ENCODE results near the gene IFT57. TPM values are rescaled to one million over a fixed set of nuclear protein-coding genes. Genes with fewer than 3 reads are reported as not detected.

Gene IFT57
- polyA plus RNA-seq, 1 of the 3 experiments (the other 2 are of a cell fraction): 81.6 TPM

DNA sequence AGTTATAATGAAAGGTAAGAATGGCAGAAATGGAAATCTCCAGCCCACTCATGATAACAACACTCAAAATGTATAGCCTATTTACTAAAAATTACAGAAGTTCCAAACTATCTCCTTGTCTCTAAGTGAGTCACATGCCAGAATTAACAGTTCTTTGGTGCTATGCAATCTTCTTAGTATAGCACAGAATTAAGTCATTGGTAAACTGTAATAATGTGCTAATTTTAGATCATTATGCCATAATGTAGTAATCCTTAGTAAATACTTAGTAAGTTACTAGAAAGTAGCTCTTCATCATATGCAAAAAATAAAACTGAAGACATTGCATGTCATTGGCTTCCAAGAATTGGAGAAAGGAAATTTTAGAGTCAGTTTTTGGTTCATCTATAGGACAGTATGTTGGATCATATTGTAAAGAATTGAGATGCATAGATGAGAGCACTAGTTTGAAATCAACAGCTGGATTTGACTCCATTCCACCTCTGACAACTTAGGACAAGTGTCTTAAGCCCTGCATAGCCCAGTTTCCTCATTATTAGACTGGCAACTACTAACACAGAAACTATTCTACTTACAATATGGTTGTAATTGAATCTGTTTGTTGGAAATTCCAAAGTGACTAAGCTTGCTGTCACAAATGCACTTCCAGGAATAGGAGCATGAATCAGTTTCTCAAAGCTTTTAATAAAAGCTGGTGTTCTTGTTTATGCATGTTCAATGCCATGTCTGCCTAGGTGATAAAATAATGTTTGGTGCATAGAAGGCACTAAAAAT, 91.3 kb downstream of the IFT57 start (continued):
- TF ChIP-seq RAD21 (IDR thresholded peaks at IDR 0.05; ENCODE audit: low read length) (no peak), FOXM1 (IDR thresholded peaks at IDR 0.05; ENCODE audit: low read depth) (0 out of 2 replicates have a peak, but pooled peaks have one; percentile 54), YY1 (IDR thresholded peaks at IDR 0.05; ENCODE audit: low read depth) (no peak)
- TF ChIP-seq, protein P1, sequence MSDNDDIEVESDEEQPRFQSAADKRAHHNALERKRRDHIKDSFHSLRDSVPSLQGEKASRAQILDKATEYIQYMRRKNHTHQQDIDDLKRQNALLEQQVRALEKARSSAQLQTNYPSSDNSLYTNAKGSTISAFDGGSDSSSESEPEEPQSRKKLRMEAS (IDR thresholded peaks at IDR 0.05; ENCODE audit: low read depth): peak; percentile 53; the same call in 1 of the 2 replicates
- TF ChIP-seq, protein P2, sequence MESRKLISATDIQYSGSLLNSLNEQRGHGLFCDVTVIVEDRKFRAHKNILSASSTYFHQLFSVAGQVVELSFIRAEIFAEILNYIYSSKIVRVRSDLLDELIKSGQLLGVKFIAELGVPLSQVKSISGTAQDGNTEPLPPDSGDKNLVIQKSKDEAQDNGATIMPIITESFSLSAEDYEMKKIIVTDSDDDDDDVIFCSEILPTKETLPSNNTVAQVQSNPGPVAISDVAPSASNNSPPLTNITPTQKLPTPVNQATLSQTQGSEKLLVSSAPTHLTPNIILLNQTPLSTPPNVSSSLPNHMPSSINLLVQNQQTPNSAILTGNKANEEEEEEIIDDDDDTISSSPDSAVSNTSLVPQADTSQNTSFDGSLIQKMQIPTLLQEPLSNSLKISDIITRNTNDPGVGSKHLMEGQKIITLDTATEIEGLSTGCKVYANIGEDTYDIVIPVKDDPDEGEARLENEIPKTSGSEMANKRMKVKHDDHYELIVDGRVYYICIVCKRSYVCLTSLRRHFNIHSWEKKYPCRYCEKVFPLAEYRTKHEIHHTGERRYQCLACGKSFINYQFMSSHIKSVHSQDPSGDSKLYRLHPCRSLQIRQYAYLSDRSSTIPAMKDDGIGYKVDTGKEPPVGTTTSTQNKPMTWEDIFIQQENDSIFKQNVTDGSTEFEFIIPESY (IDR thresholded peaks at IDR 0.05; ENCODE audit: borderline replicate concordance, low read depth): peak; percentile 59; the same call in 1 of the 2 replicates

DNA sequence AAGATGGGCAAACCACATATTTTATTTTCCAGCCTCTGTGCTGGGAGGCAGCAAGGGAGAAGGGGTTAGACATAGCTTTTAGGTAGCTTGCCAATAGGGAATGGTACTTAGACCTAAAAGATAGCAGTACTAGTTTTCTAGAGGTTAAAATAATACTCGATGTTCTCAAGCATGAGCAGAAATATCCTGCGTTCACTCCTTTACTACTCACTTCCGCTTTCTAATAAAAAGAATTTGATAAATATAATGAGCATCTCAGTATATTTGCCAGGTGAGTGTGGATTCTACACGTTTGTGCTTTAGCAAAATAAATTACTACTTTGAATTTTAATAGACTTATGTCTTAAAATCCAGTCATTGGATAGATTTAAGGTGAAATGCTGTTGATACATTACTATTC, 92.0 kb downstream of the IFT57 start:
- POLR2A ChIA-PET: no interaction called here

More for the DNA sequence above, 92.0 kb downstream of the IFT57 start:
- Histone ChIP-seq H3K27ac (ENCODE audit: low read depth in 2 of 2, low read length in 1 of 2) (peak overlapping the region in 1 of 2 experiments; percentile 83; a peak in 2 of 4 replicates), H3K36me3 (replicated peaks in 1 of 2; ENCODE audit: control insufficient read depth in 1 of 2, insufficient read depth in 2 of 2, low read length in 1 of 2) (no peaks in the 10 kb centered on the region), H3K79me2 (ENCODE audit: insufficient read depth) (no peaks in the 10 kb centered on the region), H4K20me1 (ENCODE audit: insufficient read depth) (no peaks in the 10 kb centered on the region), H3K4me3 (ENCODE audit: low read depth in 2 of 2, low read length in 1 of 2) (no peak overlapping the region), H3F3A (replicated peaks; ENCODE audit: insufficient read depth) (peaks cover 11% of the 10 kb centered on the region), H3K27me3 (ENCODE audit: insufficient read depth) (no peaks in the 10 kb centered on the region), H3K9ac (no peak overlapping the region), H3K4me1 (ENCODE audit: control insufficient read depth in 1 of 2, insufficient read depth in 2 of 2, low read depth in 1 of 2, low read length in 1 of 2) (peaks cover 4 to 27% of the 10 kb centered on the region in 2 experiments; a peak in 3 of 4 replicates), H2AFZ (ENCODE audit: low read depth) (no peak overlapping the region), H3K9me2 (no peaks in the 10 kb centered on the region), H3K9me3 (no peaks in the 10 kb centered on the region), H3K4me2 (0 out of 2 replicates have a peak overlapping the region, but pooled peaks have one; percentile 31)
- CTCF ChIA-PET: no interaction called here
- 92% methylated on average over 4 of the region's 4 CpGs for WGBS (ENCODE audit: low lambda C conversion rate)
- no peak for DNase-seq
- TF ChIP-seq, protein P3, sequence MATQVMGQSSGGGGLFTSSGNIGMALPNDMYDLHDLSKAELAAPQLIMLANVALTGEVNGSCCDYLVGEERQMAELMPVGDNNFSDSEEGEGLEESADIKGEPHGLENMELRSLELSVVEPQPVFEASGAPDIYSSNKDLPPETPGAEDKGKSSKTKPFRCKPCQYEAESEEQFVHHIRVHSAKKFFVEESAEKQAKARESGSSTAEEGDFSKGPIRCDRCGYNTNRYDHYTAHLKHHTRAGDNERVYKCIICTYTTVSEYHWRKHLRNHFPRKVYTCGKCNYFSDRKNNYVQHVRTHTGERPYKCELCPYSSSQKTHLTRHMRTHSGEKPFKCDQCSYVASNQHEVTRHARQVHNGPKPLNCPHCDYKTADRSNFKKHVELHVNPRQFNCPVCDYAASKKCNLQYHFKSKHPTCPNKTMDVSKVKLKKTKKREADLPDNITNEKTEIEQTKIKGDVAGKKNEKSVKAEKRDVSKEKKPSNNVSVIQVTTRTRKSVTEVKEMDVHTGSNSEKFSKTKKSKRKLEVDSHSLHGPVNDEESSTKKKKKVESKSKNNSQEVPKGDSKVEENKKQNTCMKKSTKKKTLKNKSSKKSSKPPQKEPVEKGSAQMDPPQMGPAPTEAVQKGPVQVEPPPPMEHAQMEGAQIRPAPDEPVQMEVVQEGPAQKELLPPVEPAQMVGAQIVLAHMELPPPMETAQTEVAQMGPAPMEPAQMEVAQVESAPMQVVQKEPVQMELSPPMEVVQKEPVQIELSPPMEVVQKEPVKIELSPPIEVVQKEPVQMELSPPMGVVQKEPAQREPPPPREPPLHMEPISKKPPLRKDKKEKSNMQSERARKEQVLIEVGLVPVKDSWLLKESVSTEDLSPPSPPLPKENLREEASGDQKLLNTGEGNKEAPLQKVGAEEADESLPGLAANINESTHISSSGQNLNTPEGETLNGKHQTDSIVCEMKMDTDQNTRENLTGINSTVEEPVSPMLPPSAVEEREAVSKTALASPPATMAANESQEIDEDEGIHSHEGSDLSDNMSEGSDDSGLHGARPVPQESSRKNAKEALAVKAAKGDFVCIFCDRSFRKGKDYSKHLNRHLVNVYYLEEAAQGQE (IDR thresholded peaks at IDR 0.05; ENCODE audit: low read depth, low read length): no peak
- TF ChIP-seq, protein P4, sequence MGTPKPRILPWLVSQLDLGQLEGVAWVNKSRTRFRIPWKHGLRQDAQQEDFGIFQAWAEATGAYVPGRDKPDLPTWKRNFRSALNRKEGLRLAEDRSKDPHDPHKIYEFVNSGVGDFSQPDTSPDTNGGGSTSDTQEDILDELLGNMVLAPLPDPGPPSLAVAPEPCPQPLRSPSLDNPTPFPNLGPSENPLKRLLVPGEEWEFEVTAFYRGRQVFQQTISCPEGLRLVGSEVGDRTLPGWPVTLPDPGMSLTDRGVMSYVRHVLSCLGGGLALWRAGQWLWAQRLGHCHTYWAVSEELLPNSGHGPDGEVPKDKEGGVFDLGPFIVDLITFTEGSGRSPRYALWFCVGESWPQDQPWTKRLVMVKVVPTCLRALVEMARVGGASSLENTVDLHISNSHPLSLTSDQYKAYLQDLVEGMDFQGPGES (IDR thresholded peaks at IDR 0.05; ENCODE audit: low read depth, low read length): no peak
- TF ChIP-seq CHD2 (IDR thresholded peaks at IDR 0.05; ENCODE audit: low read length, partially characterized antibody) (no peak), MEF2A (IDR thresholded peaks at IDR 0.05; ENCODE audit: borderline replicate concordance, low read depth) (no peak), SMC3 (IDR thresholded peaks at IDR 0.05; ENCODE audit: low read depth, low read length) (no peak), EZH2phosphoT487 (IDR thresholded peaks at IDR 0.05; ENCODE audit: borderline replicate concordance, low read depth) (no peak), ELF1 (IDR thresholded peaks at IDR 0.05) (no peak), GABPA (IDR thresholded peaks at IDR 0.05; ENCODE audit: low read depth) (no peak), JUND (IDR thresholded peaks at IDR 0.05) (no peak), RCOR1 (IDR thresholded peaks at IDR 0.05; ENCODE audit: low read length) (no peak), TCF12 (IDR thresholded peaks at IDR 0.05) (no peak), TEAD4 (IDR thresholded peaks at IDR 0.05; ENCODE audit: borderline replicate concordance, insufficient read depth) (no peak), POLR2AphosphoS5 (IDR thresholded peaks at IDR 0.05; ENCODE audit: low read depth, low read length) (no peak), RFX5 (IDR thresholded peaks at IDR 0.05; ENCODE audit: low read length) (no peak)
- TF ChIP-seq, protein P5, sequence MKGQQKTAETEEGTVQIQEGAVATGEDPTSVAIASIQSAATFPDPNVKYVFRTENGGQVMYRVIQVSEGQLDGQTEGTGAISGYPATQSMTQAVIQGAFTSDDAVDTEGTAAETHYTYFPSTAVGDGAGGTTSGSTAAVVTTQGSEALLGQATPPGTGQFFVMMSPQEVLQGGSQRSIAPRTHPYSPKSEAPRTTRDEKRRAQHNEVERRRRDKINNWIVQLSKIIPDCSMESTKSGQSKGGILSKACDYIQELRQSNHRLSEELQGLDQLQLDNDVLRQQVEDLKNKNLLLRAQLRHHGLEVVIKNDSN (IDR thresholded peaks at IDR 0.05; ENCODE audit: borderline replicate concordance, low read depth): no peak
- TF ChIP-seq, protein P6, sequence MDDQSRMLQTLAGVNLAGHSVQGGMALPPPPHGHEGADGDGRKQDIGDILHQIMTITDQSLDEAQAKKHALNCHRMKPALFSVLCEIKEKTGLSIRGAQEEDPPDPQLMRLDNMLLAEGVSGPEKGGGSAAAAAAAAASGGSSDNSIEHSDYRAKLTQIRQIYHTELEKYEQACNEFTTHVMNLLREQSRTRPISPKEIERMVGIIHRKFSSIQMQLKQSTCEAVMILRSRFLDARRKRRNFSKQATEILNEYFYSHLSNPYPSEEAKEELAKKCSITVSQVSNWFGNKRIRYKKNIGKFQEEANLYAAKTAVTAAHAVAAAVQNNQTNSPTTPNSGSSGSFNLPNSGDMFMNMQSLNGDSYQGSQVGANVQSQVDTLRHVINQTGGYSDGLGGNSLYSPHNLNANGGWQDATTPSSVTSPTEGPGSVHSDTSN (IDR thresholded peaks at IDR 0.05): no peak

All from SK-N-SH (cell line).